IMR-90 (cell line): ENCODE results near the gene CETN1. TPM values are rescaled to one million over a fixed set of nuclear protein-coding genes. Genes with fewer than 3 reads are reported as not detected.

Experiments
- ATAC-seq: fragments of 200-7000 bp; cut with Tn5 transposase; 2 replicates; pipeline ENCODE4 v1.9.1; 2020; ENCODE audit warnings: low read depth, mild to moderate bottlenecking, moderate library complexity
- BruUV-seq: library from RNA; stranded (reverse); fragments of 400-500 nt; replicated peaks from 2 replicates; lab custom pipeline; 2021; lab: Mats Ljungman, UMichigan
- CTCF ChIA-PET: fragments of 300-600 bp; formaldehyde crosslinking; extraction: SDS; loops from one replicate; lab custom pipeline; 2021; ENCODE audit warnings: antibody characterized with exemption; lab: Yijun Ruan, JAX
- POLR2A ChIA-PET: fragments of 300-600 bp; sonication (Branson Sonifier 250); formaldehyde crosslinking; loops from one replicate; lab custom pipeline; 2022; ENCODE audit warnings: antibody characterized with exemption; ENCODE audit not compliant: unreplicated experiment; lab: Charles Lee
- DNase-seq: peaks from one replicate; pipeline ENCODE4 v3.0.0; 2013
- H2AFZ ChIP-seq: replicated peaks from 2 replicates; pipeline ENCODE3; 2013; ENCODE audit warnings: low read length, mild to moderate bottlenecking; ENCODE audit not compliant: poor library complexity
- H2AK5ac ChIP-seq: 2 replicates; pipeline ENCODE4 v1.6.1; 2013; ENCODE audit warnings: low read depth, low read length, inconsistent platforms
- H2AK9ac ChIP-seq: replicated peaks from 2 replicates; pipeline ENCODE3; 2013; ENCODE audit warnings: mild to moderate bottlenecking, low read depth, low read length, moderate library complexity; ENCODE audit not compliant: poor library complexity
- H2BK120ac ChIP-seq: 2 replicates; pipeline ENCODE4 v1.6.1; 2013; ENCODE audit warnings: low read depth, low read length, inconsistent platforms
- H2BK15ac ChIP-seq: 3 replicates; pipeline ENCODE4 v1.6.1; 2013; ENCODE audit warnings: low read depth, low read length, inconsistent platforms
- H2BK20ac ChIP-seq: 2 replicates; pipeline ENCODE4 v1.6.1; 2013; ENCODE audit warnings: low read depth, mild to moderate bottlenecking, inconsistent platforms, low read length, moderate library complexity
- H2BK5ac ChIP-seq: 2 replicates; pipeline ENCODE4 v1.6.1; 2013; ENCODE audit warnings: mild to moderate bottlenecking, low read depth, low read length, inconsistent platforms; ENCODE audit not compliant: poor library complexity, severe bottlenecking
- H3K14ac ChIP-seq: replicated peaks from 2 replicates; pipeline ENCODE4 v1.6.1; 2013; ENCODE audit warnings: low read depth, low read length, inconsistent platforms
- H3K18ac ChIP-seq: 2 replicates; pipeline ENCODE4 v1.6.1; 2013; ENCODE audit warnings: low read depth, low read length, control low read depth
- H3K23ac ChIP-seq: 2 replicates; pipeline ENCODE4 v1.6.1; 2013; ENCODE audit warnings: low read depth, low read length, inconsistent platforms
- H3K27ac ChIP-seq: 2 replicates; pipeline ENCODE4 v1.5.1; 2013; ENCODE audit warnings: mild to moderate bottlenecking, control low read depth, low read length; ENCODE audit not compliant: insufficient read depth
- H3K27me3 ChIP-seq: 2 replicates; pipeline ENCODE4 v1.6.1; 2013; ENCODE audit warnings: low read length; ENCODE audit not compliant: control insufficient read depth, insufficient read depth
- H3K36me3 ChIP-seq: 2 replicates; pipeline ENCODE4 v1.6.1; 2013; ENCODE audit warnings: low read length, mixed read lengths; ENCODE audit not compliant: control insufficient read depth, insufficient read depth
- H3K4ac ChIP-seq: 2 replicates; pipeline ENCODE4 v1.6.1; 2013; ENCODE audit warnings: low read depth, low read length, inconsistent platforms
- H3K4me1 ChIP-seq: 2 replicates; pipeline ENCODE4 v1.6.1; 2013; ENCODE audit warnings: low read length, mixed read lengths; ENCODE audit not compliant: control insufficient read depth, insufficient read depth
- H3K4me2 ChIP-seq: 2 replicates; pipeline ENCODE4 v1.6.1; 2013; ENCODE audit warnings: low read depth, mild to moderate bottlenecking, control low read depth, low read length, moderate library complexity
- H3K4me3 ChIP-seq: 2 replicates; pipeline ENCODE4 v1.5.1; 2013; ENCODE audit warnings: low read depth, mild to moderate bottlenecking, control low read depth, low read length, moderate library complexity; ENCODE audit not compliant: insufficient read depth
- H3K56ac ChIP-seq: 2 replicates; pipeline ENCODE4 v1.6.1; 2013; ENCODE audit warnings: low read length, inconsistent platforms; ENCODE audit not compliant: insufficient read depth; ENCODE audit errors: extremely low read depth
- H3K79me1 ChIP-seq, 2 experiments: 2 replicates each; pipeline ENCODE4 v1.6.1; 2013; ENCODE audit warnings: low read length in 2 of 2, inconsistent platforms in 1 of 2, low read depth in 1 of 2
- H3K9ac ChIP-seq: 2 replicates; pipeline ENCODE4 v1.6.1; 2013; ENCODE audit warnings: low read depth, low read length, control low read depth
- H3K9me1 ChIP-seq: 2 replicates; pipeline ENCODE4 v1.6.1; 2013; ENCODE audit warnings: low read length, inconsistent platforms; ENCODE audit not compliant: insufficient read depth
- H3K9me3 ChIP-seq: 2 replicates; pipeline ENCODE4 v1.6.1; 2013; ENCODE audit warnings: low read length; ENCODE audit not compliant: control insufficient read depth, insufficient read depth
- H4K20me1 ChIP-seq: 2 replicates; pipeline ENCODE4 v1.6.1; 2013; ENCODE audit warnings: low read length, inconsistent platforms; ENCODE audit not compliant: insufficient read depth
- H4K5ac ChIP-seq: 2 replicates; pipeline ENCODE4 v1.6.1; 2013; ENCODE audit warnings: mild to moderate bottlenecking, low read depth, low read length, control low read depth
- H4K8ac ChIP-seq, 2 experiments: 2 replicates each; pipeline ENCODE4 v1.6.1; 2013; ENCODE audit warnings: low read depth in 2 of 2, low read length in 2 of 2, control low read depth in 1 of 2, inconsistent platforms in 1 of 2
- H4K91ac ChIP-seq: 2 replicates; pipeline ENCODE4 v1.6.1; 2013; ENCODE audit warnings: low read depth, low read length, inconsistent platforms; ENCODE audit not compliant: insufficient read depth
- BHLHE40 ChIP-seq: fragments of 150-350 bp; IDR thresholded peaks from 2 replicates; pipeline ENCODE4 v1.6.1; 2016; ENCODE audit warnings: mild to moderate bottlenecking, low read depth, low read length
- CEBPB ChIP-seq: IDR thresholded peaks from 2 replicates; pipeline ENCODE4 v1.6.1; 2012; ENCODE audit warnings: low read depth, low read length, improper control_type of control experiment
- CHD1 ChIP-seq: IDR thresholded peaks from 2 replicates; pipeline ENCODE4 v1.6.1; 2012; ENCODE audit warnings: low read depth, low read length, improper control_type of control experiment
- ELK1 ChIP-seq: fragments of 150-350 bp; IDR thresholded peaks from 2 replicates; pipeline ENCODE4 v1.6.1; 2016; ENCODE audit warnings: low read depth, mild to moderate bottlenecking, low read length, moderate library complexity, borderline replicate concordance
- FOS ChIP-seq: fragments of 150-350 bp; IDR thresholded peaks from 2 replicates; pipeline ENCODE4 v1.6.1; 2016; ENCODE audit warnings: low read depth, low read length
- MAFK ChIP-seq: IDR thresholded peaks from 2 replicates; pipeline ENCODE4 v1.6.1; 2012; ENCODE audit warnings: low read depth, low read length, improper control_type of control experiment
- MAZ ChIP-seq: IDR thresholded peaks from 2 replicates; pipeline ENCODE4 v1.6.1; 2012; ENCODE audit warnings: low read depth, mild to moderate bottlenecking, low read length, improper control_type of control experiment, moderate library complexity, borderline replicate concordance
- MXI1 ChIP-seq: IDR thresholded peaks from 2 replicates; pipeline ENCODE4 v1.6.1; 2012; ENCODE audit warnings: low read depth, mild to moderate bottlenecking, low read length, moderate library complexity, borderline replicate concordance
- POLR2A ChIP-seq: IDR thresholded peaks from 2 replicates; pipeline ENCODE4 v1.6.1; 2012; ENCODE audit warnings: mild to moderate bottlenecking, low read depth, low read length
- RAD21 ChIP-seq: IDR thresholded peaks from 2 replicates; pipeline ENCODE4 v1.6.1; 2012; ENCODE audit warnings: low read length, improper control_type of control experiment
- SMC3 ChIP-seq: fragments of 150-350 bp; IDR thresholded peaks from 2 replicates; pipeline ENCODE4 v1.6.1; 2016; ENCODE audit warnings: low read depth, mild to moderate bottlenecking, antibody characterized with exemption, low read length, moderate library complexity
- WGBS, 2 experiments: methylation state at CpG; one replicate each; pipeline versions ENCODE4 v1.1.5 to v1.1.7; 2013; ENCODE audit warnings: missing lambda C conversion rate in 2 of 2; ENCODE audit not compliant: insufficient read length in 1 of 2; ENCODE audit errors: extremely low coverage in 2 of 2; 5-methylcytosine and 5-hydroxymethylcytosine counted together
- dilution Hi-C: fragments of 300-500 bp; cut with HindIII; formaldehyde crosslinking; loops from one replicate; pipeline ENCODE4 v1.14.3; 2018; ENCODE audit warnings: low sequenced_read_pairs; ENCODE audit not compliant: unreplicated experiment
- in situ Hi-C: fragments of 300-500 bp; cut with MboI; formaldehyde crosslinking; loops from 3 replicates; pipeline ENCODE4 v1.14.3; 2019; ENCODE audit warnings: low sequenced_read_pairs, inconsistent platforms, mixed read lengths
- intact Hi-C: fragments of 100-400 bp; cut with micrococcal nuclease; formaldehyde crosslinking; loops from 2 replicates; pipeline ENCODE4 v1.10.0; 2022
- polyA plus RNA-seq, 3 experiments: library from polyadenylated mRNA; depleted of rRNA; stranded (reverse); fragments of >200 nt; gene quantifications; 2 replicates each; pipeline ENCODE4 v1.2.3, GENCODE V29; 2012; ENCODE audit warnings: low replicate concordance in 1 of 3
- total RNA-seq: library from RNA; depleted of rRNA; stranded (reverse); fragments of >200 nt; gene quantifications from 2 replicates; pipeline ENCODE4 v1.2.3, GENCODE V29; 2012
- TF ChIP-seq, protein P1 (sequence below): conservative IDR thresholded peaks from 2 replicates; pipeline ENCODE4 v1.5.1; 2012; ENCODE audit warnings: mild to moderate bottlenecking, low read depth, low read length, improper control_type of control experiment

CETN1 gene
- total and polyA plus RNA-seq, 2 of the 4 experiments (the other 2 are of a cell fraction): not detected

- ATAC-seq (no peak), DNase-seq (no peak)
- H3K9ac ChIP-seq: no peak overlapping the region
- in situ Hi-C loops: no loop called here
- no peak overlapping the region for H2AFZ ChIP-seq
- no peak overlapping the region for H2BK5ac ChIP-seq
- H4K20me1 ChIP-seq: no peaks in the 10 kb centered on the region
- no peak overlapping the region for H3K56ac ChIP-seq
- dilution Hi-C loops: no loop called here
- H4K91ac ChIP-seq: no peak overlapping the region
- TF ChIP-seq MXI1 (no peak), POLR2A (no peak), MAFK (no peak), MAZ (no peak), ELK1 (no peak), SMC3 (no peak), CEBPB (no peak), BHLHE40 (no peak), FOS (no peak), RAD21 (no peak), CHD1 (no peak)
- TF ChIP-seq, protein P1, sequence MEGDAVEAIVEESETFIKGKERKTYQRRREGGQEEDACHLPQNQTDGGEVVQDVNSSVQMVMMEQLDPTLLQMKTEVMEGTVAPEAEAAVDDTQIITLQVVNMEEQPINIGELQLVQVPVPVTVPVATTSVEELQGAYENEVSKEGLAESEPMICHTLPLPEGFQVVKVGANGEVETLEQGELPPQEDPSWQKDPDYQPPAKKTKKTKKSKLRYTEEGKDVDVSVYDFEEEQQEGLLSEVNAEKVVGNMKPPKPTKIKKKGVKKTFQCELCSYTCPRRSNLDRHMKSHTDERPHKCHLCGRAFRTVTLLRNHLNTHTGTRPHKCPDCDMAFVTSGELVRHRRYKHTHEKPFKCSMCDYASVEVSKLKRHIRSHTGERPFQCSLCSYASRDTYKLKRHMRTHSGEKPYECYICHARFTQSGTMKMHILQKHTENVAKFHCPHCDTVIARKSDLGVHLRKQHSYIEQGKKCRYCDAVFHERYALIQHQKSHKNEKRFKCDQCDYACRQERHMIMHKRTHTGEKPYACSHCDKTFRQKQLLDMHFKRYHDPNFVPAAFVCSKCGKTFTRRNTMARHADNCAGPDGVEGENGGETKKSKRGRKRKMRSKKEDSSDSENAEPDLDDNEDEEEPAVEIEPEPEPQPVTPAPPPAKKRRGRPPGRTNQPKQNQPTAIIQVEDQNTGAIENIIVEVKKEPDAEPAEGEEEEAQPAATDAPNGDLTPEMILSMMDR: no peak
- H3K23ac ChIP-seq: no peak overlapping the region
- BruUV-seq: no TSS peak
- no peak overlapping the region for H2AK5ac ChIP-seq
- H3K27me3 ChIP-seq: peaks cover 19% of the 10 kb centered on the region
- no peak overlapping the region for H3K4me3 ChIP-seq
- H3K9me1 ChIP-seq: no peaks in the 10 kb centered on the region
- intact Hi-C loops: loop anchor here (5.0 to 10.0 kb wide), 4 partner anchors 116 to 351 kb away; partner anchors contain the start of genes COLEC12 and THOC1
- no peak overlapping the region for H4K5ac ChIP-seq
- WGBS, 2 experiments: no CpG with 5 or more reads among the region's 5 CpGs
- H3K9me3 ChIP-seq: no peaks in the 10 kb centered on the region
- H3K79me1 ChIP-seq: no peaks in the 10 kb centered on the region
- H2BK15ac ChIP-seq: no peak overlapping the region
- H2AK9ac ChIP-seq: no peak overlapping the region
- no peak overlapping the region for H3K4ac ChIP-seq
- H3K36me3 ChIP-seq: no peaks in the 10 kb centered on the region
- H2BK20ac ChIP-seq: no peak overlapping the region
- ChIA-PET CTCF (interaction anchor here (0.5 to 2.1 kb wide), 2 partner anchors 37 to 212 kb away, joined by 3 to 7 read pairs; no protein-coding TSS in a partner anchor), POLR2A (no interaction called here)
- H3K18ac ChIP-seq: no peak overlapping the region
- no peak overlapping the region for H2BK120ac ChIP-seq
- no peak overlapping the region for H3K27ac ChIP-seq
- no peaks in the 10 kb centered on the region for H3K4me1 ChIP-seq
- no peak overlapping the region for H3K4me2 ChIP-seq
- no peak overlapping the region for H3K14ac ChIP-seq
- H4K8ac ChIP-seq: no peak overlapping the region
These were observed 38.4 kb downstream of the CETN1 start for GRCh38 chr18:618618-619017.
